Measurements from ENCODE around the gene GPR39.

DNA sequence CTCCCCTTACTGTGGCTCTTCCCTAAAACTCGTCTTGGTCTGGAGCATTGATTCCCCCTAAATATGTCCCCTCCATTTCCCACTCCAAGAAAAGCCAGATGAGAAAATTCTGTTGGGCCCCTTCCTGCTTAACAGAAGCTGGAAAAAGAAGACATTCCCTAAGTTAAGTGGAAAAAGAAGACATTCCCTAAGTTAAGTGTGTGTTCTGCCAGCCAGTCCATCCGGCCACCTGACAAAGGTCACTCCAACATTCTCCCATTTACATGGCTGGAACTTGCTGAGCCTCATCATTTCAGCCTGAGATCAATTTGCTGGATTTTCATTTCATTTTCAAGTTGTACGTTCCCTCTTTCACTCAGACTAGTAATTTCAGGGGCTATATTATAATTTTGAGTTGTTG, 201.4 kb downstream of the GPR39 start:
- TF ChIP-seq, protein P1, sequence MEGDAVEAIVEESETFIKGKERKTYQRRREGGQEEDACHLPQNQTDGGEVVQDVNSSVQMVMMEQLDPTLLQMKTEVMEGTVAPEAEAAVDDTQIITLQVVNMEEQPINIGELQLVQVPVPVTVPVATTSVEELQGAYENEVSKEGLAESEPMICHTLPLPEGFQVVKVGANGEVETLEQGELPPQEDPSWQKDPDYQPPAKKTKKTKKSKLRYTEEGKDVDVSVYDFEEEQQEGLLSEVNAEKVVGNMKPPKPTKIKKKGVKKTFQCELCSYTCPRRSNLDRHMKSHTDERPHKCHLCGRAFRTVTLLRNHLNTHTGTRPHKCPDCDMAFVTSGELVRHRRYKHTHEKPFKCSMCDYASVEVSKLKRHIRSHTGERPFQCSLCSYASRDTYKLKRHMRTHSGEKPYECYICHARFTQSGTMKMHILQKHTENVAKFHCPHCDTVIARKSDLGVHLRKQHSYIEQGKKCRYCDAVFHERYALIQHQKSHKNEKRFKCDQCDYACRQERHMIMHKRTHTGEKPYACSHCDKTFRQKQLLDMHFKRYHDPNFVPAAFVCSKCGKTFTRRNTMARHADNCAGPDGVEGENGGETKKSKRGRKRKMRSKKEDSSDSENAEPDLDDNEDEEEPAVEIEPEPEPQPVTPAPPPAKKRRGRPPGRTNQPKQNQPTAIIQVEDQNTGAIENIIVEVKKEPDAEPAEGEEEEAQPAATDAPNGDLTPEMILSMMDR (IDR thresholded peaks at IDR 0.05; ENCODE audit: poor library complexity, severe bottlenecking), result no peak
- no peak for TF ChIP-seq EP300 (conservative IDR thresholded peaks at IDR 0.05; ENCODE audit: poor library complexity, severe bottlenecking)
- TF ChIP-seq MXI1 (conservative IDR thresholded peaks at IDR 0.05; ENCODE audit: poor library complexity, severe bottlenecking), result no peak
- TF ChIP-seq, protein P2, sequence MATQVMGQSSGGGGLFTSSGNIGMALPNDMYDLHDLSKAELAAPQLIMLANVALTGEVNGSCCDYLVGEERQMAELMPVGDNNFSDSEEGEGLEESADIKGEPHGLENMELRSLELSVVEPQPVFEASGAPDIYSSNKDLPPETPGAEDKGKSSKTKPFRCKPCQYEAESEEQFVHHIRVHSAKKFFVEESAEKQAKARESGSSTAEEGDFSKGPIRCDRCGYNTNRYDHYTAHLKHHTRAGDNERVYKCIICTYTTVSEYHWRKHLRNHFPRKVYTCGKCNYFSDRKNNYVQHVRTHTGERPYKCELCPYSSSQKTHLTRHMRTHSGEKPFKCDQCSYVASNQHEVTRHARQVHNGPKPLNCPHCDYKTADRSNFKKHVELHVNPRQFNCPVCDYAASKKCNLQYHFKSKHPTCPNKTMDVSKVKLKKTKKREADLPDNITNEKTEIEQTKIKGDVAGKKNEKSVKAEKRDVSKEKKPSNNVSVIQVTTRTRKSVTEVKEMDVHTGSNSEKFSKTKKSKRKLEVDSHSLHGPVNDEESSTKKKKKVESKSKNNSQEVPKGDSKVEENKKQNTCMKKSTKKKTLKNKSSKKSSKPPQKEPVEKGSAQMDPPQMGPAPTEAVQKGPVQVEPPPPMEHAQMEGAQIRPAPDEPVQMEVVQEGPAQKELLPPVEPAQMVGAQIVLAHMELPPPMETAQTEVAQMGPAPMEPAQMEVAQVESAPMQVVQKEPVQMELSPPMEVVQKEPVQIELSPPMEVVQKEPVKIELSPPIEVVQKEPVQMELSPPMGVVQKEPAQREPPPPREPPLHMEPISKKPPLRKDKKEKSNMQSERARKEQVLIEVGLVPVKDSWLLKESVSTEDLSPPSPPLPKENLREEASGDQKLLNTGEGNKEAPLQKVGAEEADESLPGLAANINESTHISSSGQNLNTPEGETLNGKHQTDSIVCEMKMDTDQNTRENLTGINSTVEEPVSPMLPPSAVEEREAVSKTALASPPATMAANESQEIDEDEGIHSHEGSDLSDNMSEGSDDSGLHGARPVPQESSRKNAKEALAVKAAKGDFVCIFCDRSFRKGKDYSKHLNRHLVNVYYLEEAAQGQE (IDR thresholded peaks at IDR 0.05; ENCODE audit: borderline replicate concordance), result no peak
